ENCODE results near the gene BFSP1.

The BFSP1 gene

DNA sequence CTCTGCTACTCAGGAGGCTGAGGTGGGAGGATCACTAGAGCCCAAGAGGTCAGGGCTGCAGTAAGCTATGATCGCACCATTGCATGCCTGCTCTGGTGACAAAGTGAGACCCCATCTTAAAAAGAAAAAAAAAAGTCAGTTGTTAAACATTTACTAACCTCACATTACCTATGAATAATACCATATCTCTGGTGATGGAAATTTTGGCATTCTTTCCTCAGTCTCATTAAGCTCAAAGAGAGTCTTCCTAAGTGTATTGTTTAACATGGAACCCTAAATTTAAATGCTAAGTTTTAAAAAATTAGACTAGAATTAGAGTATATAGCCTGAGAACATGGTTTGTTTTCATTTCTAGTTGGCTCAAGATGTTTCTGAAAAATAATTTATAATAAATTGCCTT is 11.3 kb upstream of the BFSP1 start:
- peak overlapping the region; percentile 92 to 97 (median 93) for H3K27ac Mint-ChIP-seq
- H3K36me3 Mint-ChIP-seq (ENCODE audit: low read depth) = no peaks in the 10 kb centered on the region
- TF ChIP-seq, protein P1, sequence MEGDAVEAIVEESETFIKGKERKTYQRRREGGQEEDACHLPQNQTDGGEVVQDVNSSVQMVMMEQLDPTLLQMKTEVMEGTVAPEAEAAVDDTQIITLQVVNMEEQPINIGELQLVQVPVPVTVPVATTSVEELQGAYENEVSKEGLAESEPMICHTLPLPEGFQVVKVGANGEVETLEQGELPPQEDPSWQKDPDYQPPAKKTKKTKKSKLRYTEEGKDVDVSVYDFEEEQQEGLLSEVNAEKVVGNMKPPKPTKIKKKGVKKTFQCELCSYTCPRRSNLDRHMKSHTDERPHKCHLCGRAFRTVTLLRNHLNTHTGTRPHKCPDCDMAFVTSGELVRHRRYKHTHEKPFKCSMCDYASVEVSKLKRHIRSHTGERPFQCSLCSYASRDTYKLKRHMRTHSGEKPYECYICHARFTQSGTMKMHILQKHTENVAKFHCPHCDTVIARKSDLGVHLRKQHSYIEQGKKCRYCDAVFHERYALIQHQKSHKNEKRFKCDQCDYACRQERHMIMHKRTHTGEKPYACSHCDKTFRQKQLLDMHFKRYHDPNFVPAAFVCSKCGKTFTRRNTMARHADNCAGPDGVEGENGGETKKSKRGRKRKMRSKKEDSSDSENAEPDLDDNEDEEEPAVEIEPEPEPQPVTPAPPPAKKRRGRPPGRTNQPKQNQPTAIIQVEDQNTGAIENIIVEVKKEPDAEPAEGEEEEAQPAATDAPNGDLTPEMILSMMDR (IDR thresholded peaks at IDR 0.05; ENCODE audit: unreplicated experiment in 3 of 3) = no peak
- no peaks in the 10 kb centered on the region for H3K9me3 Mint-ChIP-seq
- peaks cover 5% of the 10 kb centered on the region for H3K27me3 Mint-ChIP-seq (ENCODE audit: low read depth)
- H3K4me1 Mint-ChIP-seq = peaks cover 28% of the 10 kb centered on the region
- H3K4me3 Mint-ChIP-seq = no peak overlapping the region

DNA sequence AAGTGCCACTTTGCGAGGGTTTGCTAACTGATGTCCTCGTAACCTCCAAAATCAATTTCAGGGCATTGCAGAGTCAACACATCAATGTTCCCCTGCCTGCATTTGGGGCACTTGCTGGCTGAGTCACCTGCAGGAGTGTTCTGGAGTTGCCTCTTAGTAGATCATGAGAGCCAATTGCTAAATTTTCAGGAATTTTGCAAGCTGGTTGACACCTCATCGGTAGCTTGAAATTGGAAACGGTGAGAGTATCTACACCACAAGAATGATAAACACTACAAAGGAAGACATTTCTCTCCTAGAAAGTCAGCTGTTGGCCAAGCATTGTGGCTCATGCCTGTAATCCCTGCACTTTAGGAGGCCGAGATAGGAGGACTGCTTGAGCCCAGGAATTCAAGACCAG is 10.8 kb upstream of the BFSP1 start:
- Mint-ChIP-seq H3K36me3 (ENCODE audit: low read depth) (no peaks in the 10 kb centered on the region), H3K9me3 (no peaks in the 10 kb centered on the region), H3K27me3 (ENCODE audit: low read depth) (peaks cover 5% of the 10 kb centered on the region), H3K27ac (peak overlapping the region in 1 of 3 experiments; percentile 92), H3K4me3 (no peak overlapping the region), H3K4me1 (peaks cover 30% of the 10 kb centered on the region)
- TF ChIP-seq, protein P1 (IDR thresholded peaks at IDR 0.05; ENCODE audit: unreplicated experiment in 3 of 3) = no peak

DNA sequence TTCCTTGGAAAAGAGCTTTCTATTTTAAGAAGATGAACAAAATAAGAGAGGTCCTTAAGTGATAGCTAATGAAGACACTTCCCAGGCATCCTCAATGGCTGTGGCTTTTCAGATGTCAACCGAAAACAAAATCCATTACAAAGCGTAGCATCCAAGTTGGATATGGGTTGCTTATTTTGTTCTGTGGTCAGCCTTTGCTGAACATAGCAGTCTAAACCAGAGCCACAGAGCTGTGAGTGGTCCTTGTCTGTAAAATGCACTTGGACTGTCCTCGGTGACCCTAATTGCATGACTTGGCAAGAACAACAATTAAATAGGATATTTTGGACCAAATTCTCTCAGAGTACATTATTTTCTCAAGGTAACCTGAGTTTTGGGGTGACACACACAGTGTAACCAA is 10.4 kb upstream of the BFSP1 start:
- peaks cover 34% of the 10 kb centered on the region for H3K4me1 Mint-ChIP-seq

DNA sequence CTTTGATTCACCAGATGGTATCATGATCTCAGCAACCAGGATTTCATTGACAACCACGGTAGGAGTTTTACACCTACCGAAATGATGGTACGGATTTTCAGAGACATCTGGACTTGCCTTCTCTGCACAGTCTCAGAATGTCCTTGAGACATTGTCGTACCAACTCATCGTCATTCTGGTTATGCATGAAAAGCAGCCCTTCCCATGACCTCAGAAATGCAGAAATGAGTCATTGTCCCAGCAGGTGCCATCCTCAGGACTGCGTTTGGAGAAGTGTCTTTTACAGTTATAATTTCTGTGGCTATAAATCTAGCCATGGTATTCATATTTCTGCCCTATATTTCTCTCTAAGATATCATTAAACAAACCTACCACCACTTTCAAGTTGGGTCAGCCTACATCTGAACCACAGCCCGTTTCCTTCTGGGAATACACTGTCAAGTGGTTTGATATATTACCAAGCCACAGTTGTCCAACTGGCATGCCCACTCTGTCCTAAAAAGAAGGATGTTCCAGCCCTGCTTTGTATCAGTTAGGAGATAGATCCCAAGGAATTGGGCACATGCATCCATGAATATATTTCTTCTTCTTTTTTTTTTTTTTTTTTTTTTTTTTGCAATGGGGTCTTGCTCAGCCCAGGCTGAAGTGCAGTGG is 7.5 kb upstream of the BFSP1 start:
- Mint-ChIP-seq H3K27me3 (ENCODE audit: low read depth) (peaks cover 5% of the 10 kb centered on the region), H3K4me3 (no peak overlapping the region), H3K27ac (no peak overlapping the region), H3K36me3 (ENCODE audit: low read depth) (no peaks in the 10 kb centered on the region), H3K4me1 (peaks cover 28% of the 10 kb centered on the region), H3K9me3 (no peaks in the 10 kb centered on the region)
- TF ChIP-seq, protein P1 (IDR thresholded peaks at IDR 0.05; ENCODE audit: unreplicated experiment in 3 of 3) = no peak

More for the DNA sequence above, 10.4 kb upstream of the BFSP1 start:
- Mint-ChIP-seq H3K4me3 (no peak overlapping the region), H3K27ac (peak overlapping the region in 1 of 3 experiments; percentile 28), H3K9me3 (no peaks in the 10 kb centered on the region), H3K27me3 (ENCODE audit: low read depth) (peaks cover 5% of the 10 kb centered on the region), H3K36me3 (ENCODE audit: low read depth) (no peaks in the 10 kb centered on the region)
- TF ChIP-seq, protein P1 (IDR thresholded peaks at IDR 0.05; ENCODE audit: unreplicated experiment in 3 of 3) = no peak

DNA sequence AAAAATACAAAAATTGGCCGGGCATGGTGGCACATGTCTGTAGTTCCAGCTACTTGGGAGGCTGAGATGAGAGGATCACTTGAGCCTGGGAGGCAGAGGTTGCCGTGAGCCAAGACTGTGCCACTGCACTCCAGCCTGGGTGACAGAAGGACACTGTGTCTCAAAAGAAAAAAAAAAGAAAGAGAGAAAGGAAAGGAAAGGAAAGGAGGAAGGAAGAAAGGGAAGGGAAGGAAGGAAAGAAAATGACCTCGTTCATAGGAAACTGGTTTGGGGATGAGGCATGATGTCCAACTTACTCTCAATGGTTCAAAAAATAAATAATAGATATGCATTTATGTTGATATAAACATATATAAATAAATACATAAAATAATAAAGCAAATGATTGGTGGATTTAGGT is 6.8 kb upstream of the BFSP1 start:
- H3K4me1 Mint-ChIP-seq = peaks cover 26% of the 10 kb centered on the region
- peaks cover 5% of the 10 kb centered on the region for H3K27me3 Mint-ChIP-seq (ENCODE audit: low read depth)
- no peak overlapping the region for H3K27ac Mint-ChIP-seq
- H3K4me3 Mint-ChIP-seq = no peak overlapping the region
- no peaks in the 10 kb centered on the region for H3K36me3 Mint-ChIP-seq (ENCODE audit: low read depth)
- H3K9me3 Mint-ChIP-seq = no peaks in the 10 kb centered on the region
- TF ChIP-seq, protein P1 (IDR thresholded peaks at IDR 0.05; ENCODE audit: unreplicated experiment in 3 of 3) = no peak

DNA sequence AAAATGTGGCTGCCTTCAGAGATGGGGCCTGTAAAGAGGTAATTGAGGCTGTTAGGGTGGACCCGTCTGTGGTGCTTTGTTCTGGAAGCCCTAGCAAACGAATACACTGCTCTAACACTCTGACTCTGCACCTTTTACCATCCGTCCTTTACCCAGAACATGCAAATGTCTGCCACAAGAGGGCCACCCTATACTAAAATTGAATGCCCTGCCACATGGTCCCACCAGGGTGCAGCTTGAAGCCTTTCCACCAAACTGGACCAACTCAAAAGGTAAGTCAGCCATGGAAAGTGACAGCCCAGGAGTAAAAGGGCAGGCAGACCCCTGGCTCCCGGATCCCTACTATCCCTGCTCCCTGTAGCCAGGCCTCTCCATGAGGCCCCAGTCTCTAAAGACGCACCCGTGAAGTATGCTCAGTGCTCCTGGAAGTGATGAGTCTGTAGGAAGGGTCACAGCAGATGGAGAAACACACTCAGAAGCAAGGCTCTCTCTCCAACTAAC is 5.8 kb upstream of the BFSP1 start:
- Mint-ChIP-seq H3K4me1 (peaks cover 19% of the 10 kb centered on the region), H3K36me3 (ENCODE audit: low read depth) (no peaks in the 10 kb centered on the region), H3K27me3 (ENCODE audit: low read depth) (peaks cover 5% of the 10 kb centered on the region), H3K27ac (peak overlapping the region in 2 of 3 experiments; percentile 22 to 52), H3K4me3 (peak overlapping the region in 1 of 3 experiments; percentile 1), H3K9me3 (no peaks in the 10 kb centered on the region)
- TF ChIP-seq, protein P1 (IDR thresholded peaks at IDR 0.05; ENCODE audit: unreplicated experiment in 3 of 3) = peak; percentile 90 to 93 (median 91)

Measured in nephron (organoid).